NCI-H2196 treated with DMSO at 0.1 percent for 48 hours (cell line): ENCODE data around the gene WFIKKN1.

Experiments used
- DNase-seq: peaks from one replicate; lab custom pipeline; 2025; ENCODE audit not compliant: unreplicated experiment; lab: John Stamatoyannopoulos, UW

Gene WFIKKN1

DNA sequence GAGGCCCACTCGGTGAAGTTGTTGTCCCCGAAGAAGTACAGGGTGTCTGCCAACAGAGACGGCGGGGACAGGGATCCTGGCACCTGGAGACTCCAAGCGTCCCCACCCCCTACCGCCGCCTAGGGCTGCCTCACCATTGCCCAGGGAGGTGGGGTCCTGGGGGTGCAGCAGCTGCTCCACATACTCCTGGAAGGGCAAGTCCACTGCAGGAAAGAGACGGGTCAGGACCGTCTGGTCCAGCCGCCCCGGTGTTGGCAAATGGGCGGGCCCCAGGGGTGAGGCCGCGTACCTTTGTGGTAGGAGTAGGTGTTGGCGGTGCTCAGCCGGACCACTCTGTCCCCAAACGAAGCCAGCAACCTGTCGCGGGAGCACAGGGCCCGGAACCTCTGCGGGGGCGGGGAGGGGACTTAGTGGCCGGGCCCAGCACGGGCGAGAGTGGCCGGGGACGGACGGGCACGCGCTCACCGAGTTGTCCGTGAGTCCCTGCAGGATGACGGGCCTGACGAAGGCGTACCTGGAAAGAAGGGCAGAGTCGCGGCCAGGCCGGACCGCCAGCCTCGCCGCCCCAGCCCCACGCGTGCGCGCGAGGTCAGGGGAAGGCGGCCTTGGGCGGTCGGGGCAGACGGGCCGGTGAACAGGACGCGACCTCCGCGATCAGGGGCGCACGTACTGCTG is 52.7 kb downstream of the WFIKKN1 start:
- DNase-seq, result no peak
